ENCODE results near the gene CCDC85C. TPM values are rescaled to one million over a fixed set of nuclear protein-coding genes. Genes with fewer than 3 reads are reported as not detected.

CCDC85C gene
- polyA plus RNA-seq, 4 donors = 17.6 to 42.3 (median 28.6) TPM

GRCh38 chr14:99634443-99634842 is 30.4 kb upstream of the CCDC85C start:
- H3K27ac ChIP-seq (ENCODE audit: low read depth in 1 of 3, low read length in 2 of 3) = no peak overlapping the region
- no peak for DNase-seq
- WGBS, 3 donors = 78 to 86% (median 86%) methylated on average over 10 of the region's 10 CpGs
- no peak overlapping the region for H3K4me3 ChIP-seq (ENCODE audit: low read depth in 1 of 3, low read length in 3 of 3)
- H3K9me3 ChIP-seq (ENCODE audit: control insufficient read depth in 2 of 2, insufficient read depth in 1 of 2, low read depth in 1 of 2, low read length in 1 of 2) = no peaks in the 10 kb centered on the region
- no peak for FAIRE-seq
- no peaks in the 10 kb centered on the region for H3K36me3 ChIP-seq (ENCODE audit: control insufficient read depth in 3 of 3, insufficient read depth in 2 of 3, low read depth in 1 of 3, low read length in 3 of 3)
- H3K27me3 ChIP-seq (ENCODE audit: control insufficient read depth in 3 of 3, insufficient read depth in 3 of 3, low read length in 3 of 3) = no peaks in the 10 kb centered on the region
- no peaks in the 10 kb centered on the region for H3K4me1 ChIP-seq (ENCODE audit: control insufficient read depth in 3 of 3, insufficient read depth in 2 of 3, low read depth in 1 of 3, low read length in 2 of 3)

DNA sequence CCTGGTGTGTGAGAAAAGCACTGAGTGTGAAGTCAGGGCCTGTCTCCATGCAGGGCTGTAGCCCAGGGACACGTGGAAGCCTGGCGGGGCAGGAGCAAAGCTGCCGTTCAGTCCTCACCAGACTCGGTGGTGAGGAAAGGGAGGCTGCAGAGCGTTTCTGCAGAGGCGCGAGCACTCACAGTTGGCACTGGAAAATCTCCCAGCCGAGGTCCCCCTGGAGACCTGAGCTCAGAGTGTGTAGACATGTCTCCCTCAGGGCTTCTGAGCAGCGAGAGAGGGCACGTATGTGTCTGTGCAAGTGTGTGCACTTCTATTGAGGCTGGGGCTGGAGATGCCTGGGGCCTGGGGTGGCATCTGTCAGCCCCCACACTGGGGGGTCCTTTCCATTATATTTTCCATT is 29.9 kb upstream of the CCDC85C start:
- WGBS, 3 donors = 74 to 80% (median 79%) methylated on average over 10 of the region's 10 CpGs
- Histone ChIP-seq H3K36me3 (ENCODE audit: control insufficient read depth in 3 of 3, insufficient read depth in 2 of 3, low read depth in 1 of 3, low read length in 3 of 3) (no peaks in the 10 kb centered on the region), H3K9me3 (ENCODE audit: control insufficient read depth in 2 of 2, insufficient read depth in 1 of 2, low read depth in 1 of 2, low read length in 1 of 2) (no peaks in the 10 kb centered on the region), H3K4me1 (ENCODE audit: control insufficient read depth in 3 of 3, insufficient read depth in 2 of 3, low read depth in 1 of 3, low read length in 2 of 3) (no peaks in the 10 kb centered on the region), H3K27ac (ENCODE audit: low read depth in 1 of 3, low read length in 2 of 3) (no peak overlapping the region), H3K4me3 (ENCODE audit: low read depth in 1 of 3, low read length in 3 of 3) (no peak overlapping the region), H3K27me3 (ENCODE audit: control insufficient read depth in 3 of 3, insufficient read depth in 3 of 3, low read length in 3 of 3) (no peaks in the 10 kb centered on the region)
- no peak for DNase-seq
- no peak for FAIRE-seq

GRCh38 chr14:99633141-99633540 is 29.1 kb upstream of the CCDC85C start:
- H3K27me3 ChIP-seq (ENCODE audit: control insufficient read depth in 3 of 3, insufficient read depth in 3 of 3, low read length in 3 of 3) = no peaks in the 10 kb centered on the region
- 86 to 94% (median 93%) methylated on average over 3 of the region's 3 CpGs for WGBS, 3 donors
- DNase-seq (no peak), FAIRE-seq (no peak)
- H3K27ac ChIP-seq (ENCODE audit: low read depth in 1 of 3, low read length in 2 of 3) = no peak overlapping the region
- no peaks in the 10 kb centered on the region for H3K4me1 ChIP-seq (ENCODE audit: control insufficient read depth in 3 of 3, insufficient read depth in 2 of 3, low read depth in 1 of 3, low read length in 2 of 3)
- no peaks in the 10 kb centered on the region for H3K9me3 ChIP-seq (ENCODE audit: control insufficient read depth in 2 of 2, insufficient read depth in 1 of 2, low read depth in 1 of 2, low read length in 1 of 2)
- no peaks in the 10 kb centered on the region for H3K36me3 ChIP-seq (ENCODE audit: control insufficient read depth in 3 of 3, insufficient read depth in 2 of 3, low read depth in 1 of 3, low read length in 3 of 3)
- H3K4me3 ChIP-seq (ENCODE audit: low read depth in 1 of 3, low read length in 3 of 3) = no peak overlapping the region

DNA sequence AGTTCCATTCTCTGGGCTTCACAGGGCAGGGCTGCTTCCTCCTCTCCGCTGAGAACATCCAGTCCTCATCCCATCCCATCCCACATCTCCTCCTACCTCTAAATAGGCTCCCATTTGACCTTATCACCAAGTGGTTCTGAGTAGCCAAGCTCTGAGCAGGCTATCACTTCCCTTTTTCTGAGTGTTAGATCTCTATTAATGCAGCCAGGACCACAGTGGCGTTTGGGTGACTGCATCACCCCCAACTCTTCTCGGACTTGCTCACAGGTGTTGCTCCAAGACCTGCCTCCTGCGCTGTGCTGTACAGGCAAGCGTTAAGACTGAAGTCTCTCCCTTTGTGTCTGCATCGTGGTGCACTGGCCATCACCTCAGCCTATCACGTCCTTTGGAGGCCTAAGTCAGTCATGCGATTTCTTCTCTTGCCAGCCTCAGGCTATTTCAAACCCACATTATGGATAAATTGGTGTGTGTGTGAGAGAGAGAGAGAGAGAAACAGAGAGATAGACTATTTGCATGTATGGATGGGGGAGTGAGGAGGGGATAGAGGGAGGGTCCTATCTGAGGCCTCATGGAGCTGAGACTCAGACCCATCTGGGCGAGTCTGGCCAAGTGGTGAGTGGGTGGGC is 28.5 kb upstream of the CCDC85C start:
- Histone ChIP-seq H3K4me3 (ENCODE audit: low read depth in 1 of 3, low read length in 3 of 3) (no peak overlapping the region), H3K36me3 (ENCODE audit: control insufficient read depth in 3 of 3, insufficient read depth in 2 of 3, low read depth in 1 of 3, low read length in 3 of 3) (no peaks in the 10 kb centered on the region), H3K27me3 (ENCODE audit: control insufficient read depth in 3 of 3, insufficient read depth in 3 of 3, low read length in 3 of 3) (no peaks in the 10 kb centered on the region), H3K27ac (ENCODE audit: low read depth in 1 of 3, low read length in 2 of 3) (no peak overlapping the region), H3K9me3 (ENCODE audit: control insufficient read depth in 2 of 2, insufficient read depth in 1 of 2, low read depth in 1 of 2, low read length in 1 of 2) (no peaks in the 10 kb centered on the region), H3K4me1 (ENCODE audit: control insufficient read depth in 3 of 3, insufficient read depth in 2 of 3, low read depth in 1 of 3, low read length in 2 of 3) (no peaks in the 10 kb centered on the region)
- WGBS, 3 donors = 83 to 85% (median 83%) methylated on average over 9 of the region's 9 CpGs
- FAIRE-seq = no peak
- DNase-seq = no peak

DNA sequence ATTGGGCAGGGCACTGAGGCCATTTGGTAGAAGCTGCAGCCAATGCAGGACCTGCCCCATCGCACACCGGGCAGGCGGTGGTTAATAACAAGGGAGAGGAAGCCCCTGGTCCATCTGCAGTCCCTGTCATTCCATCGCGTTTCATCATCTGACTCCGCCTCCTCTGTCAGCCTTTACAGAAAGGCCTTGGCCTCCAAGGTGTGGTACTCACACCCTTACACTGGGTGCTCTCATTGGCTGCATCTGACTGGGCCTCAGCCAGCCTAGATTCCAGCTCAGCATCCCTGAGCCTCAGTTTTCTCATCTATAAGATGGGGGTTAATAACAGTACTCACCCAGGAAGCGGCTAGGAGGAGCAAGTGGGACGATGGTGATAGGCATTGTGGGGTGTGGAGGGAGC is 26.2 kb upstream of the CCDC85C start:
- H3K36me3 ChIP-seq (ENCODE audit: control insufficient read depth in 3 of 3, insufficient read depth in 2 of 3, low read depth in 1 of 3, low read length in 3 of 3) = no peaks in the 10 kb centered on the region
- 70 to 72% (median 70%) methylated on average over 6 to 8 of the region's 8 CpGs for WGBS, 3 donors
- H3K4me1 ChIP-seq (ENCODE audit: control insufficient read depth in 3 of 3, insufficient read depth in 2 of 3, low read depth in 1 of 3, low read length in 2 of 3) = no peaks in the 10 kb centered on the region
- H3K27me3 ChIP-seq (ENCODE audit: control insufficient read depth in 3 of 3, insufficient read depth in 3 of 3, low read length in 3 of 3) = no peaks in the 10 kb centered on the region
- FAIRE-seq (no peak), DNase-seq (no peak)
- no peak overlapping the region for H3K4me3 ChIP-seq (ENCODE audit: low read depth in 1 of 3, low read length in 3 of 3)
- H3K9me3 ChIP-seq (ENCODE audit: control insufficient read depth in 2 of 2, insufficient read depth in 1 of 2, low read depth in 1 of 2, low read length in 1 of 2) = no peaks in the 10 kb centered on the region
- H3K27ac ChIP-seq (ENCODE audit: low read depth in 1 of 3, low read length in 2 of 3) = no peak overlapping the region

DNA sequence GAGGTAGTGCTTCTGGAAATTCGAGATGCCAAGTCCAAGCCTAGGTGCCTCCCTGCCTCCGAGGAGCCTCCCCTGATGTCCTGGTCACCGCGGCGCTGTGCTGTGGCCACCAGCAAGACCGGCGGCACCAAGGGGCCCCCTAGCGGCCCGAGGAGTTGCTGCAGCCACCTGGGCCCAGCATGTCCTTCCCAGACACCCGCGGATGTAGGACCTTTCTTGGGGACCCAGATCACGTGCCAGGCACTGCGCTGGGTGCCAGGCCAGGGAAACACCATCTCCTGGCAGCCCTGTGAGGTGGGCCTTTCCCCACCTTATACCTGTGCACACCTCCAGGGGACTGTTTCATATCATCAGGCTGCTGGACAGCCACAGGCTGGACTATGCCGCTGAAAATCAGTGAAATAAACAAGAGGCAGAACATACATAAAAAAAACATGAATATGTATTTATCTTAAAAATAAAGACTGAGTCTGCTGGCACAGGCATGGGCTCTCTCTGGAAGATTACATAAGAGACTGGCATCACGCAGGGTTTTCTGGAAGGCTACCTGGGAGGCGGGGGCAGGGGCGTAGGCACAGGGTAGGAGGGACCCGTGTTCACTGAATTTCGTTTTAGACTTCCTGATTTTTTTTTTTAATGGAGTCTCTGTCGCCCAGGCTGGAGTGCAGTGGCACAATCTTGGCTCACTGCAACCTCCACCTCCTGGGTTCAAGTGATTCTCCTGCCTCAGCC is 25.0 kb upstream of the CCDC85C start:
- H3K27ac ChIP-seq (ENCODE audit: low read depth in 1 of 3, low read length in 2 of 3) = no peak overlapping the region
- DNase-seq (peak; percentile 76 to 83), FAIRE-seq (no peak)
- 21 to 24% (median 24%) methylated on average over 20 of the region's 20 CpGs for WGBS, 3 donors
- no peak overlapping the region for H3K4me3 ChIP-seq (ENCODE audit: low read depth in 1 of 3, low read length in 3 of 3)
- H3K4me1 ChIP-seq (ENCODE audit: control insufficient read depth in 3 of 3, insufficient read depth in 2 of 3, low read depth in 1 of 3, low read length in 2 of 3) = no peaks in the 10 kb centered on the region
- no peaks in the 10 kb centered on the region for H3K27me3 ChIP-seq (ENCODE audit: control insufficient read depth in 3 of 3, insufficient read depth in 3 of 3, low read length in 3 of 3)
- no peaks in the 10 kb centered on the region for H3K36me3 ChIP-seq (ENCODE audit: control insufficient read depth in 3 of 3, insufficient read depth in 2 of 3, low read depth in 1 of 3, low read length in 3 of 3)
- no peaks in the 10 kb centered on the region for H3K9me3 ChIP-seq (ENCODE audit: control insufficient read depth in 2 of 2, insufficient read depth in 1 of 2, low read depth in 1 of 2, low read length in 1 of 2)

- H3K27me3 ChIP-seq (ENCODE audit: control insufficient read depth in 3 of 3, insufficient read depth in 3 of 3, low read length in 3 of 3) = peaks cover 0 to 2% (median 0%) of the 10 kb centered on the region in 3 donors
- no peak overlapping the region for H3K27ac ChIP-seq (ENCODE audit: low read depth in 1 of 3, low read length in 2 of 3)
- no peaks in the 10 kb centered on the region for H3K36me3 ChIP-seq (ENCODE audit: control insufficient read depth in 3 of 3, insufficient read depth in 2 of 3, low read depth in 1 of 3, low read length in 3 of 3)
- DNase-seq (no peak), FAIRE-seq (no peak)
- no peaks in the 10 kb centered on the region for H3K4me1 ChIP-seq (ENCODE audit: control insufficient read depth in 3 of 3, insufficient read depth in 2 of 3, low read depth in 1 of 3, low read length in 2 of 3)
- 78 to 83% (median 82%) methylated on average over 13 of the region's 13 CpGs for WGBS, 3 donors
- H3K9me3 ChIP-seq (ENCODE audit: control insufficient read depth in 2 of 2, insufficient read depth in 1 of 2, low read depth in 1 of 2, low read length in 1 of 2) = no peaks in the 10 kb centered on the region
- H3K4me3 ChIP-seq (ENCODE audit: low read depth in 1 of 3, low read length in 3 of 3) = no peak overlapping the region
Measured at GRCh38 chr14:99627510-99628381, 23.7 kb upstream of the CCDC85C start.

DNA sequence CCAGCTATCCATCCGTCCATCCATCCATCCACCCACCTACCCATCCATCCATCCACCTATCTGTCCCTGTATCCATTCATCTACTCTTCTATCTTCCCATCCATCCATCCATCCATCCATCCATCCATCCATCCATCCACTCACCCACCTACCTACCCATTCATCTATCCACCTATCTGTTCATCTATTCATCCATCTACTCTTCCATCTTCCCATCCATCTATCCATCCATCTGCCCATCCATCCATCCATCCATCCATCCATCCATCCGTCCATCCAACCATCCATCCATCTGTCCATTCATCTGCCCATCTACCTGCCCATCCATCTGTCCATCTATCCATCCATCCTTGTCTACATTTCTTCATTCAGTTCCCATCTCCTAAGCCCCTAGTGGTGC is 23.1 kb upstream of the CCDC85C start:
- 73 to 78% (median 73%) methylated on average over 2 of the region's 2 CpGs for WGBS, 3 donors
- Histone ChIP-seq H3K9me3 (ENCODE audit: control insufficient read depth in 2 of 2, insufficient read depth in 1 of 2, low read depth in 1 of 2, low read length in 1 of 2) (no peaks in the 10 kb centered on the region), H3K4me1 (ENCODE audit: control insufficient read depth in 3 of 3, insufficient read depth in 2 of 3, low read depth in 1 of 3, low read length in 2 of 3) (no peaks in the 10 kb centered on the region), H3K27ac (ENCODE audit: low read depth in 1 of 3, low read length in 2 of 3) (no peak overlapping the region), H3K4me3 (ENCODE audit: low read depth in 1 of 3, low read length in 3 of 3) (no peak overlapping the region), H3K36me3 (ENCODE audit: control insufficient read depth in 3 of 3, insufficient read depth in 2 of 3, low read depth in 1 of 3, low read length in 3 of 3) (no peaks in the 10 kb centered on the region), H3K27me3 (ENCODE audit: control insufficient read depth in 3 of 3, insufficient read depth in 3 of 3, low read length in 3 of 3) (peaks cover 0 to 3% (median 0%) of the 10 kb centered on the region in 3 donors)
- no peak for FAIRE-seq
- DNase-seq = no peak
